Skeletal muscle tissue (tissue), 4 donors: ENCODE measurements around the gene ANXA6. TPM values are rescaled to one million over a fixed set of nuclear protein-coding genes. Genes with fewer than 3 reads are reported as not detected.
A peak's percentile ranks its signal among the peaks of the same experiment; 100 is the strongest.

Experiments
- H3K27ac ChIP-seq: one replicate; pipeline ENCODE4 v1.7.0; 2013; ENCODE audit warnings: mild to moderate bottlenecking, low read depth, low read length, inconsistent platforms
- H3K27me3 ChIP-seq, 3 donors: one replicate each; pipeline ENCODE4 v1.7.0; 2013; ENCODE audit warnings: low read length in 3 of 3; ENCODE audit not compliant: control insufficient read depth in 3 of 3, insufficient read depth in 3 of 3
- H3K36me3 ChIP-seq, 3 donors: one replicate each; pipeline ENCODE4 v1.7.0; 2013; ENCODE audit warnings: low read length in 3 of 3; ENCODE audit not compliant: control insufficient read depth in 3 of 3, insufficient read depth in 3 of 3
- H3K4me1 ChIP-seq, 3 donors: one replicate each; pipeline ENCODE4 v1.7.0; 2013; ENCODE audit warnings: low read length in 3 of 3, mild to moderate bottlenecking in 3 of 3; ENCODE audit not compliant: control insufficient read depth in 3 of 3, insufficient read depth in 3 of 3
- H3K4me3 ChIP-seq, 3 donors: one replicate each; pipeline ENCODE4 v1.7.0; 2013; ENCODE audit warnings: low read length in 3 of 3
- H3K9ac ChIP-seq, 3 donors: one replicate each; pipeline ENCODE4 v1.7.0; 2013; ENCODE audit warnings: low read length in 3 of 3, mild to moderate bottlenecking in 3 of 3, moderate library complexity in 2 of 3, low read depth in 1 of 3
- H3K9me3 ChIP-seq, 3 donors: one replicate each; pipeline ENCODE4 v1.7.0; 2013; ENCODE audit warnings: low read length in 3 of 3; ENCODE audit not compliant: control insufficient read depth in 3 of 3
- total RNA-seq: library from RNA; depleted of rRNA; stranded (reverse); fragments of >200 nt; gene quantifications from one replicate; pipeline ENCODE4 v1.2.3, GENCODE V29; 2014
- donor health status: Osteomylitis.

Gene ANXA6
- total RNA-seq, 1 donor from 2014 or later, result 361 TPM

DNA sequence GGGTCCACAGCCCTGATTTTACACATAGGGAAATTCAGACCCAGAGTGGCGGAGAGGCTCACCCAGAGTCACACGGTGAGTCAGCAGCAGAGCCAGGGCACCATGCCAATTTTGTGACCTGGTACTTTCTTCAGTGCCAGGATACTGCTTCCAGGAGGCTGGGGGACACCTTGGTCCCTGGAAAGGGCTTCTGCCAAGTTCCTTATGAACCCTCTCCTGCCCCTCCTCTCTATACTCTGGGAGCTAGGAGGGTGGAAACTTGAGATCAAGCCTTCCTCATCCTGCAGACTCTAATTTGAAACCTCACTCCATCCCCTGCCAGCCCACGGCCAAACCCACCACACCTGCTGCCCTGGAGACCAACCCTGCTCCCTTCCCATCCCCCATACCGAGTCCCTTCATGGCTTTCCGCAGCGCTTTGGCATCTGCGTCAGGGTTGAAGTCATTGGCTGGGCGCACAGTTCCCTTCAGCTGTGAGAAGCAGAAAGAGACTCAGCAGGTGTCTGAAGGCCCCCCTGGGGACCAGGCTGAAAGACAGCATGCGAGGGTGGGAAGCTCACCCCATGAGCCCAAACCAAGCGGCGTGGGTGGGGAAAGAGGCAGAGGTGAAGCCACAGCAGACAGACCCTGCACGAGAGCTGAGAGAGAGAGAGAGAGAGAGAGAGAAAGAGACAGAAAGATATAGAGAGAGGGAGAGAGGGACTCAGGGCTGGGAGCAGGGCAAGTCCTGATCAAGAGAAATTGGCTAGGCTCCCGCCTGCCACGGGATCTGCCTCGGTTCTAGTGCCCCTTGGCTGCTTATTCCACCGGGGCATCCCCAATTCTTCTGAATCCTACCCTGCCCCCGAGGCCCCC lies 33.5 kb downstream of the ANXA6 start:
- no peaks in the 10 kb centered on the region for H3K27me3 ChIP-seq
- peak overlapping the region; percentile 89 for H3K27ac ChIP-seq
- H3K9ac ChIP-seq, result peak overlapping the region; percentile 32 to 74 (median 57)
- H3K36me3 ChIP-seq, result peaks cover 60 to 70% (median 69%) of the 10 kb centered on the region in 3 donors
- peaks cover 52 to 57% (median 52%) of the 10 kb centered on the region in 3 donors for H3K4me1 ChIP-seq
- peak overlapping the region in 1 of 3 donors; percentile 49 for H3K4me3 ChIP-seq
- no peaks in the 10 kb centered on the region for H3K9me3 ChIP-seq

DNA sequence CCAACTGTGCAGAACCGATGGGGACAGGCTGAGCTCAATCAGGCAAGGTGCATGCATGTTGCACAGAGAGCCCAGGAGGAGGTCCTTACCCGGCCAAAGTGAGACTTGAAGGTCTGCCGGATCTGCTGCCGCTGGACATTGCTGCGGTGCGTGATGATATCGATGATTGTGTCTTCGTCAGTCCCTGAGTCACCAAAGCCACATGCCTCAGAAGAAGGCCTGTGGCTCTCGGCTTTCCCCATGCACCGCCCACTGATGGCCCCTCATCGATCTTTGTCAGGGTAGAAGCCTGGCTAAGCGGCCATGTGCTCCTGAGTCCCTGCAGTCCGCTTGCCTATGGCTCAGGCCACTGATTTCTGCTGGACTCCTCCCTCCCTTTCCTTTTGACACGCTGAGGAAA lies 34.8 kb downstream of the ANXA6 start:
- peaks cover 54 to 67% (median 64%) of the 10 kb centered on the region in 3 donors for H3K36me3 ChIP-seq
- no peaks in the 10 kb centered on the region for H3K9me3 ChIP-seq
- H3K4me3 ChIP-seq, result no peak overlapping the region
- H3K27me3 ChIP-seq, result no peaks in the 10 kb centered on the region
- H3K27ac ChIP-seq, result peak overlapping the region; percentile 89
- H3K4me1 ChIP-seq, result peaks cover 52 to 57% (median 52%) of the 10 kb centered on the region in 3 donors
- peak overlapping the region in 1 of 3 donors; percentile 22 for H3K9ac ChIP-seq

DNA sequence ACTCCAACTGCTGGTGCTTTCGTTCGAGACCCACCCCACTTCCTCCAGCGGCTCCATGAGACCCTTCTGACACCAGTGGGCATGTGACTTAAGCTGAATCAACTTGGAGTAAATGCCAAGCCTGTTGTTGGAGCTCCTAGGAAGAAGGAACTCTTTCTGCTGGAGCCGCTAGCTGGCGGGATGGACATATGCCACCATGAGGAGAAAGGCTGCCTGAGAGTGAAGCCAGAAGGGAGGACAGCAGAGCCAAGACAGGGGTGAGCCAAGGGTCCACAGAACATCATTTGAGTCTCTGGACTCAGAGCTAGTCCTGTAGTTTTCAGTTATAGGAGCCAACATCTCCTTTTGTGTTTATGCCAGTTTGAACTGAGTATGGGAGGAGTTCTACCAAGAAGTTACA lies 35.9 kb downstream of the ANXA6 start:
- H3K9ac ChIP-seq, result peak overlapping the region in 1 of 3 donors; percentile 16
- H3K36me3 ChIP-seq, result peaks cover 60 to 69% (median 68%) of the 10 kb centered on the region in 3 donors
- peaks cover 50 to 54% (median 52%) of the 10 kb centered on the region in 3 donors for H3K4me1 ChIP-seq
- H3K27me3 ChIP-seq, result no peaks in the 10 kb centered on the region
- no peak overlapping the region for H3K4me3 ChIP-seq
- no peaks in the 10 kb centered on the region for H3K9me3 ChIP-seq
- H3K27ac ChIP-seq, result peak overlapping the region; percentile 36

DNA sequence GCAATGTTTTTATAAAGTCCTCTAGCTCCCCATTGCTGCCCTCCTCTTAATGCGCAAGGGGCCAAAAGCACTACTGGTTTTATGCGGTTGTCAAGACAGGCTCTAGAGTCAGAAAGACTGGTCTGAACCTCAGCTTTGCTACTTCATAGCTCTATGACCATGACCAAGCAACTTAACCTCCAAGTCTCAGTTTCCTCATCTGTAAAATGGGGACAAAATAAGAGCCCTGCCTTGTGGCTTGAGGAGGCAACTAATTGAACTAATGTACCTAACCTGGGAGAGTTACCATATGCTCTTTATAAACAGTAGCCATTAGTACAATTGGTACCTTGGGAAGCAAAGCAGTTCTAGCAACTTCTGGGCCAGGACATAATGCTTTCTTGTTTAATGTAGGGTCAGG lies 36.5 kb downstream of the ANXA6 start:
- Histone ChIP-seq H3K27me3 (no peaks in the 10 kb centered on the region), H3K36me3 (peaks cover 65 to 74% (median 74%) of the 10 kb centered on the region in 3 donors)

DNA sequence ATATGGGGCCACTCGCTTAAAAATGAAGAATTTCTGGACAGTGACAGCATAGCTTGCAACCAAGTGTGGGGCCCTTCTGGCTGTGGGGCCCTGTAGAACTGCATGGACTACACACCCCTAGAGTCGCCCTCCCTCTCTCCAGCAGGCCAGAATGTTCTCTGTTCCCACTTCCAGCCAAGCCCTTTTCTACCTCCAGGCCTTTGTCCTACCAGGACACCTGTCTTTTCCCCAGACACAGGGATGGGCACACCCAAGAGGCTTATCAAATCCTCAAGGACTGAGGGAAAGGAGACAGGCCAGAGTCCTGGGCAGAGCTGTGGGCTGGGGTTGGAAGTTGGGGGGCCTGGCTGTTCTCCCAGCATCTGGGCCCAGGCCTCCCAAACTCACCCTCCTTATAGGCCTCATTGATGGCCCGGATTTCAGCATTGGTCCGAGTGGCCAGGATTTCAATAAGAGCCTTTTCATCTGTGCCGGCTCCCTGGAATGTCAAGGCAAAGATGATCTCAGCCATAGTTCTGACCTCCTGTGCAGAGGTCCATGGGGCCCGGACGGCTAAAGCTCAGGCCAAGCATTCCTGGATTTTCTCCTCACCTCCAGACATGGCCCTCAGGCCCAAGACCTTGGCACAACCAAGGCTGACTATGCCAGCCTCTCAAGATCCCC lies 38.5 kb downstream of the ANXA6 start:
- Histone ChIP-seq H3K27me3 (no peaks in the 10 kb centered on the region), H3K9me3 (no peaks in the 10 kb centered on the region), H3K4me3 (no peak overlapping the region), H3K9ac (no peak overlapping the region), H3K36me3 (peaks cover 64 to 74% (median 64%) of the 10 kb centered on the region in 3 donors), H3K4me1 (peaks cover 26 to 30% (median 29%) of the 10 kb centered on the region in 3 donors), H3K27ac (no peak overlapping the region)

More for the DNA sequence above, 36.5 kb downstream of the ANXA6 start:
- peaks cover 45 to 49% (median 47%) of the 10 kb centered on the region in 3 donors for H3K4me1 ChIP-seq
- no peak overlapping the region for H3K9ac ChIP-seq
- H3K9me3 ChIP-seq, result no peaks in the 10 kb centered on the region
- H3K27ac ChIP-seq, result peak overlapping the region; percentile 36
- H3K4me3 ChIP-seq, result no peak overlapping the region

DNA sequence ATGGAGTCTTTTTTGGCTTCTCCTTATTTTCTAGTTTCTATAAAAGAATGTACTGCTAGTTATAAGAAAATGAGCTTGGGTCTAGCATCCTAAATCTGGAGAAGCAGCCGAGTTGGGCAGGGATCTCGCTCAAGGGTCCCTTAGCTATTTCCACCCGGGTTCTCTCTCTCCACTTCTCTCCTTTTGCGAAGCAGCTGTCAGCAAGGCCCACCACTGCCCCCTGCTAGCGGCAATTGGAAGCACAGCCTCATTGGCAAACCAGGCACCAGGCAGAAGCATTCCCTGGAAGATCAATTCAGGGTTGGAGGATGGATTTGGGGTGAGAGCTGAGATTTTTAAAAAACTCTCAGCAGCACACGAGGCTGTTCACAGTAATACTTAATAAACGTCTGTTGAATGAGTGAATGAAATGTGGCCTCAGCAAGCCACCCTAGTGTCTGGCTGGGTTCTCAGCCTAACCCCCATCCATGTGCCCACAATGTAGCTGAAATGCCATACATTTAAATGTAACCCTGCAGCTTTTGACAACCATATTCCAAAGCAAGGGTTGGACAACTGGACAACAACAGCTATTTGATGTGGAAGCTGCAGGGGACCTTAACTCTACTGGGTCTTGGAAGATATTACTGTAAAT lies 42.2 kb downstream of the ANXA6 start:
- H3K4me3 ChIP-seq, result no peak overlapping the region
- H3K27ac ChIP-seq, result no peak overlapping the region
- H3K9ac ChIP-seq, result no peak overlapping the region
- H3K27me3 ChIP-seq, result no peaks in the 10 kb centered on the region
- peaks cover 41 to 52% (median 43%) of the 10 kb centered on the region in 3 donors for H3K36me3 ChIP-seq
- no peaks in the 10 kb centered on the region for H3K9me3 ChIP-seq
- peaks cover 12% of the 10 kb centered on the region in 3 donors for H3K4me1 ChIP-seq

DNA sequence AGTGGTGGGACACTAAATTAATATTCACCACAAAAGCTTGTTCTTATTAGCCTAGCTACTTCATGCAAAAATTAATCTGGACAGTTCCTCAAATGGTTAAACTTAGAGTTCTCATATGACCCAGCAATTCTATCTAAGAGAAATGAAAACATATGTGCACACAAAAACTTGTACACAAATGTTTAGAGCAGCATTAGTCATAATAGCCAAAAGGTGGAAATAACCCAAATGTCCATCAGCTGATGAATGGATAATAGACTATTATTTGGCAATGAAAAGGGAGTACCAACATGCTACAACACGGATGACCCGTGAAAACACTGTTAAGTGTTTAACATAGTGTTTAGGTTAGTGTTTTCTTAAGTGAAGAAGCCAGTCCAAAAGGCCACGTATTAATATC lies 43.9 kb downstream of the ANXA6 start:
- Histone ChIP-seq H3K9me3 (no peaks in the 10 kb centered on the region), H3K4me3 (no peak overlapping the region), H3K27me3 (no peaks in the 10 kb centered on the region), H3K9ac (no peak overlapping the region), H3K36me3 (peaks cover 40 to 52% (median 41%) of the 10 kb centered on the region in 3 donors), H3K27ac (no peak overlapping the region), H3K4me1 (peaks cover 22 to 30% (median 29%) of the 10 kb centered on the region in 3 donors)

DNA sequence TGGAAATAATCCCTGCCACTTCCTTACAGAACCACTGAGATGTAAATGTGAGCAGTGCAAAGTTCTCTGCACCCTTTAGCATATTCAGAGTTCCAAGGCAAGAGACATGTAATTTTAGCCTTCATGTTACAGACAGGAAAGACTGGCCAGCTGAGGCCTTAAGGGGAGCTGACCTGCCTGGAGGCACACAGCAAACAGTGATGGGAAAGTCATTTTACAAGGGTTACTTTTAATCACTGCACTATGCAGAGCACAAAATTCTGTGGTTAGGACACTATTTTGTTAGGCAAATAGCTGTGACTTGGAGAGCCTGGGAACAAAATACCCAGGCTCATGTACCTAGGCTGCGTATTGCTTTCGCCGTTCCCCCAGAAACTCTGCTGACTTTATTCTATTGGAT lies 46.6 kb downstream of the ANXA6 start:
- Histone ChIP-seq H3K4me1 (peaks cover 37 to 49% (median 45%) of the 10 kb centered on the region in 3 donors), H3K27me3 (no peaks in the 10 kb centered on the region), H3K27ac (peak overlapping the region; percentile 71), H3K36me3 (peaks cover 37 to 51% (median 48%) of the 10 kb centered on the region in 3 donors), H3K4me3 (peak overlapping the region in 1 of 3 donors; percentile 11), H3K9ac (peak overlapping the region in 2 of 3 donors; percentile 62 to 65), H3K9me3 (no peaks in the 10 kb centered on the region)

DNA sequence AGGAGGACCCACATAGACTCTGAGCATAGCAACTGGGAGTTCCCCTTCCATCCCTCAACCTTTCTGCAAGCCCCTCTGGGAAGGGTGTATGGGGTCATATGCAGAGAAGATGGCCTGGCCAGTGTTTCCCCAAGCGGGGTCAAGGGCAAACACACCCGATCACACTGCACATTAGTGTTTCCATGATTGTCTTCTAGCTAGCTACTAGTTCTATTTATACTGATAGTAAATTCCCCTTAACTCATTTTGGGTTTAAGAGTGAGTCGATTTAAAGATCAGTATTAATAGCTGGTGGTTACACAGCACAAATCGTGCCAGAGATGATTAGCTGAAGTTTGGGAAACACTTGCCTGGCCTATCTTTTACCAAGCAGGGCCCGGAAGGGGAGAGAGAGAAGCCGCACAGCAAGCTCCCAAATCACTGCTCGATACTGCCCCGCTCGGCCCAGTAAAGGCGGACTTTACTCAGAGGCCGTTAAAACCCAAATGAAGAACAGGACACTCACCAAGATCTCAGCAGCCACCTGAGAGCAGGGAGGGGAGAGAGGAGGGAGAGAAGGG lies 47.4 kb downstream of the ANXA6 start:
- Histone ChIP-seq H3K9me3 (no peaks in the 10 kb centered on the region), H3K4me1 (peaks cover 42 to 56% (median 53%) of the 10 kb centered on the region in 3 donors), H3K27me3 (no peaks in the 10 kb centered on the region), H3K4me3 (peak overlapping the region in 1 of 3 donors; percentile 11), H3K9ac (peak overlapping the region in 2 of 3 donors; percentile 62 to 65), H3K36me3 (peaks cover 32 to 54% (median 51%) of the 10 kb centered on the region in 3 donors), H3K27ac (peak overlapping the region; percentile 71)
